CD4-positive, alpha-beta T cell treated with Interleukin-2 at 100 ng/mL for 4 hours (primary cell): ENCODE data around the gene JPH3.

ENCODE experiments used
- DNase-seq: peaks from one replicate; pipeline ENCODE4 v3.0.0-alpha.2; 2020; ENCODE audit warnings: low spot score

Gene JPH3

GRCh38 chr16:87626905-87627304 lies 24.6 kb downstream of the JPH3 start:
- no peak for DNase-seq

GRCh38 chr16:87627542-87628245 lies 25.4 kb downstream of the JPH3 start:
- DNase-seq, result no peak

GRCh38 chr16:87628246-87628923 lies 26.1 kb downstream of the JPH3 start:
- DNase-seq, result no peak

- DNase-seq, result no peak
These were observed 26.6 kb downstream of the JPH3 start for GRCh38 chr16:87628940-87629339.

GRCh38 chr16:87631067-87631466 lies 28.8 kb downstream of the JPH3 start:
- no peak for DNase-seq

- no peak for DNase-seq
These were observed 32.1 kb downstream of the JPH3 start for GRCh38 chr16:87634411-87634810.

GRCh38 chr16:87635541-87636049 lies 33.3 kb downstream of the JPH3 start:
- DNase-seq, result peak; percentile 64

- DNase-seq, result peak; percentile 77
These were observed 33.9 kb downstream of the JPH3 start for GRCh38 chr16:87636050-87636684.

- no peak for DNase-seq
These were observed 34.4 kb downstream of the JPH3 start for GRCh38 chr16:87636741-87637140.

- DNase-seq, result no peak
These were observed 35.0 kb downstream of the JPH3 start for GRCh38 chr16:87637357-87637756.

- no peak for DNase-seq
These were observed 36.4 kb downstream of the JPH3 start for GRCh38 chr16:87638736-87639135.

- no peak for DNase-seq
These were observed 39.4 kb downstream of the JPH3 start for GRCh38 chr16:87641721-87642120.

GRCh38 chr16:87642491-87642890 lies 40.2 kb downstream of the JPH3 start:
- DNase-seq, result no peak

- DNase-seq, result no peak
These were observed 41.9 kb downstream of the JPH3 start for GRCh38 chr16:87644186-87644585.

GRCh38 chr16:87644596-87644995 lies 42.3 kb downstream of the JPH3 start:
- no peak for DNase-seq

GRCh38 chr16:87645802-87646201 lies 43.5 kb downstream of the JPH3 start:
- DNase-seq, result no peak

GRCh38 chr16:87647431-87648185 lies 45.3 kb downstream of the JPH3 start:
- no peak for DNase-seq

- no peak for DNase-seq
These were observed 45.9 kb downstream of the JPH3 start for GRCh38 chr16:87648236-87648635.

- no peak for DNase-seq
These were observed 46.6 kb downstream of the JPH3 start for GRCh38 chr16:87648698-87649487.

- no peak for DNase-seq
These were observed 50.1 kb downstream of the JPH3 start for GRCh38 chr16:87652386-87652785.

GRCh38 chr16:87652799-87653198 lies 50.5 kb downstream of the JPH3 start:
- no peak for DNase-seq

GRCh38 chr16:87653234-87653633 lies 50.9 kb downstream of the JPH3 start:
- DNase-seq, result no peak
